H9 (cell line): ENCODE results near the gene CYB5R3. TPM values are rescaled to one million over a fixed set of nuclear protein-coding genes. Genes with fewer than 3 reads are reported as not detected.

Experiments
- total RNA-seq: library from RNA; stranded (reverse); gene quantifications from 2 replicates; pipeline ENCODE4 v1.2.1, GENCODE V29; 2021

Gene CYB5R3
- total RNA-seq, 1 experiment from 2014 or later = 97.4 TPM

Other genes with a start within 250 kb of the CYB5R3 start
- gene NFAM1, start 217.0 kb downstream of the CYB5R3 start, total RNA-seq = 0.55 and 0.68 TPM in 2 replicates
- 99.3 and 101 TPM in 2 replicates for gene RRP7A, start 129.6 kb downstream of the CYB5R3 start, total RNA-seq
- gene SERHL2, start 95.4 kb downstream of the CYB5R3 start, total RNA-seq = 1.0 and 2.7 TPM in 2 replicates
- gene POLDIP3, start 34.5 kb downstream of the CYB5R3 start, total RNA-seq = 90.8 and 91.6 TPM in 2 replicates
- 0.48 and 0.68 TPM in 2 replicates for gene ATP5MGL, start 8.8 kb downstream of the CYB5R3 start, total RNA-seq
- 3.4 and 4.8 TPM in 2 replicates for gene A4GALT, start 71.5 kb upstream of the CYB5R3 start, total RNA-seq
- gene ARFGAP3, start 207.9 kb upstream of the CYB5R3 start, total RNA-seq = 14.1 and 15.0 TPM in 2 replicates